Endodermal cell (in vitro differentiated cells): ENCODE measurements around the gene ASXL2. TPM values are rescaled to one million over a fixed set of nuclear protein-coding genes. Genes with fewer than 3 reads are reported as not detected.
"Not testable (repeated sequence)": the region's sequence is repeated elsewhere in the genome, so short reads cannot be mapped to it uniquely, and the experiment has no call there.

ENCODE experiments used
- DNase-seq: peaks from one replicate; pipeline ENCODE4 v3.0.0-alpha.2; 2017
- H3K27ac ChIP-seq: 2 replicates; pipeline ENCODE4 v1.5.1; 2013; ENCODE audit warnings: mild to moderate bottlenecking, low read depth, low read length, moderate library complexity
- H3K27me3 ChIP-seq: 2 replicates; pipeline ENCODE4 v1.6.1; 2013; ENCODE audit warnings: mild to moderate bottlenecking, low read length, moderate library complexity; ENCODE audit not compliant: insufficient read depth, control insufficient read depth, poor library complexity, severe bottlenecking
- H3K36me3 ChIP-seq: 2 replicates; pipeline ENCODE4 v1.7.0; 2013; ENCODE audit warnings: mild to moderate bottlenecking, low read length, moderate library complexity; ENCODE audit not compliant: control insufficient read depth, insufficient read depth
- H3K4me1 ChIP-seq: one replicate; pipeline ENCODE4 v1.7.0; 2013; ENCODE audit warnings: low read length; ENCODE audit not compliant: control insufficient read depth, insufficient read depth
- H3K4me3 ChIP-seq: 2 replicates; pipeline ENCODE4 v1.5.1; 2013; ENCODE audit warnings: mild to moderate bottlenecking, low read length, moderate library complexity
- H3K9ac ChIP-seq: 2 replicates; pipeline ENCODE4 v1.6.1; 2013; ENCODE audit warnings: mild to moderate bottlenecking, low read length, moderate library complexity; ENCODE audit not compliant: poor library complexity, severe bottlenecking; ENCODE audit errors: extremely low read depth
- H3K9me3 ChIP-seq: 2 replicates; pipeline ENCODE4 v1.6.1; 2013; ENCODE audit warnings: mild to moderate bottlenecking, low read length, moderate library complexity; ENCODE audit not compliant: control insufficient read depth
- H3K27ac Mint-ChIP-seq: 2 replicates; pipeline ENCODE4 v1.8.0; 2020; ENCODE audit warnings: mixed read lengths
- H3K27me3 Mint-ChIP-seq: 2 replicates; pipeline ENCODE4 v1.8.0; 2021; ENCODE audit warnings: mild to moderate bottlenecking, mixed read lengths; ENCODE audit not compliant: insufficient read depth
- H3K36me3 Mint-ChIP-seq: 2 replicates; pipeline ENCODE4 v1.8.0; 2020; ENCODE audit warnings: low read depth, mixed read lengths
- H3K4me1 Mint-ChIP-seq: 2 replicates; pipeline ENCODE4 v1.8.0; 2020; ENCODE audit warnings: mixed read lengths
- H3K4me3 Mint-ChIP-seq: 2 replicates; pipeline ENCODE4 v1.8.0; 2020; ENCODE audit warnings: mild to moderate bottlenecking, moderate library complexity, mixed read lengths
- H3K9me3 Mint-ChIP-seq: 2 replicates; pipeline ENCODE4 v1.8.0; 2020; ENCODE audit warnings: mild to moderate bottlenecking, mixed read lengths
- CTCF ChIP-seq: fragments of 200-600 bp; sonication (generic); conservative IDR thresholded peaks from 2 replicates; pipeline ENCODE4 v1.5.0; 2021; ENCODE audit warnings: antibody characterized with exemption, mild to moderate bottlenecking
- WGBS, 2 experiments: methylation state at CpG; one replicate each; pipeline versions ENCODE4 v1.1.5 to v1.1.7; 2013; ENCODE audit warnings: missing lambda C conversion rate in 2 of 2, mixed read lengths in 1 of 2; ENCODE audit not compliant: insufficient coverage in 1 of 2, insufficient read length in 1 of 2; 5-methylcytosine and 5-hydroxymethylcytosine counted together
- total RNA-seq, 2 donors: library from RNA; stranded (reverse); fragmentation: NEBNext Ultra II Directional in 1 of 2; extraction: Animal tissue kit (Norgen Biotek cat#: 25700) in 1 of 2; gene quantifications; 2 replicates in 1 of 2; 3 replicates in 1 of 2; pipeline ENCODE4 v1.2.1, GENCODE V29; 2021

Gene ASXL2
- total RNA-seq, 2 donors from 2014 or later, result 33.2 to 41.7 TPM

GRCh38 chr2:25831746-25832449 lies 46.4 kb downstream of the ASXL2 start:
- Histone ChIP-seq H3K27me3 (no peaks in the 10 kb centered on the region), H3K27ac (no peak overlapping the region), H3K4me3 (no peak overlapping the region), H3K9ac (no peak overlapping the region), H3K4me1 (peaks cover 4% of the 10 kb centered on the region), H3K36me3 (peaks cover 19% of the 10 kb centered on the region), H3K9me3 (peaks cover 19% of the 10 kb centered on the region)
- Mint-ChIP-seq H3K4me1 (peaks cover 5% of the 10 kb centered on the region), H3K36me3 (peaks cover 39% of the 10 kb centered on the region), H3K27me3 (no peaks in the 10 kb centered on the region), H3K4me3 (no peak overlapping the region), H3K27ac (no peak overlapping the region), H3K9me3 (peaks cover 22% of the 10 kb centered on the region)
- 100% methylated on average over 2 of the region's 3 CpGs; no CpG with 5 or more reads in 1 of the 2 experiments for WGBS, 2 experiments
- TF ChIP-seq CTCF, result no peak
- DNase-seq, result no peak

- H3K27me3 ChIP-seq, result no peaks in the 10 kb centered on the region
- Mint-ChIP-seq H3K4me1 (peaks cover 15% of the 10 kb centered on the region), H3K9me3 (peaks cover 22% of the 10 kb centered on the region), H3K36me3 (peaks cover 30% of the 10 kb centered on the region), H3K27ac (peak overlapping the region; percentile 37), H3K27me3 (no peaks in the 10 kb centered on the region), H3K4me3 (no peak overlapping the region)
- H3K27ac ChIP-seq, result no peak overlapping the region
- no peak for TF ChIP-seq CTCF
- peaks cover 19% of the 10 kb centered on the region for H3K36me3 ChIP-seq
- no peak for DNase-seq
- no peak overlapping the region for H3K4me3 ChIP-seq
- no peak overlapping the region for H3K9ac ChIP-seq
- H3K4me1 ChIP-seq, result peaks cover 8% of the 10 kb centered on the region
- 93 to 94% methylated on average over 2 of the region's 2 CpGs for WGBS, 2 experiments
- peaks cover 19% of the 10 kb centered on the region for H3K9me3 ChIP-seq
Measured at GRCh38 chr2:25829828-25830227, 48.5 kb downstream of the ASXL2 start.

- H3K9ac ChIP-seq, result no peak overlapping the region
- 90% methylated on average over 1 of the region's 1 CpG; no CpG with 5 or more reads in 1 of the 2 experiments for WGBS, 2 experiments
Measured at GRCh38 chr2:25829377-25829704, 48.9 kb downstream of the ASXL2 start.

GRCh38 chr2:25828532-25829376 lies 49.5 kb downstream of the ASXL2 start:
- H3K27ac ChIP-seq, H3K27ac Mint-ChIP-seq, H3K9ac ChIP-seq, H3K4me1 ChIP-seq, H3K27me3 ChIP-seq, DNase-seq, H3K27me3 Mint-ChIP-seq, H3K4me3 ChIP-seq, H3K4me3 Mint-ChIP-seq: not testable (repeated sequence)
- peaks cover 18% of the 10 kb centered on the region for H3K9me3 Mint-ChIP-seq
- H3K4me1 Mint-ChIP-seq, result peaks cover 15% of the 10 kb centered on the region
- H3K36me3 Mint-ChIP-seq, result peaks cover 24% of the 10 kb centered on the region
- WGBS, 2 experiments, result 100% methylated on average over 5 of the region's 7 CpGs; no CpG with 5 or more reads in 1 of the 2 experiments
- H3K9me3 ChIP-seq, result peaks cover 17% of the 10 kb centered on the region
- peaks cover 17% of the 10 kb centered on the region for H3K36me3 ChIP-seq

More at GRCh38 chr2:25829377-25829704, 48.9 kb downstream of the ASXL2 start:
- Mint-ChIP-seq H3K27me3 (no peaks in the 10 kb centered on the region), H3K4me1 (peaks cover 15% of the 10 kb centered on the region), H3K27ac (no peak overlapping the region), H3K4me3 (no peak overlapping the region), H3K36me3 (peaks cover 27% of the 10 kb centered on the region), H3K9me3 (peaks cover 22% of the 10 kb centered on the region)
- TF ChIP-seq CTCF, result no peak
- H3K36me3 ChIP-seq, result peaks cover 19% of the 10 kb centered on the region
- H3K4me3 ChIP-seq, result no peak overlapping the region
- H3K27ac ChIP-seq, result no peak overlapping the region
- H3K27me3 ChIP-seq, result no peaks in the 10 kb centered on the region
- DNase-seq, result no peak
- peaks cover 19% of the 10 kb centered on the region for H3K9me3 ChIP-seq
- peaks cover 8% of the 10 kb centered on the region for H3K4me1 ChIP-seq
